Activated effector memory CD4-positive, alpha-beta T cell treated with Interleukin-2 at 50 U/mL for 16 hours (primary cell): ENCODE measurements around the gene PARVB.
"Not testable (repeated sequence)": the region's sequence is repeated elsewhere in the genome, so short reads cannot be mapped to it uniquely, and the experiment has no call there.

ENCODE experiments used
- DNase-seq: peaks from one replicate; pipeline ENCODE4 v3.0.0-alpha.2; 2020

The PARVB gene

DNA sequence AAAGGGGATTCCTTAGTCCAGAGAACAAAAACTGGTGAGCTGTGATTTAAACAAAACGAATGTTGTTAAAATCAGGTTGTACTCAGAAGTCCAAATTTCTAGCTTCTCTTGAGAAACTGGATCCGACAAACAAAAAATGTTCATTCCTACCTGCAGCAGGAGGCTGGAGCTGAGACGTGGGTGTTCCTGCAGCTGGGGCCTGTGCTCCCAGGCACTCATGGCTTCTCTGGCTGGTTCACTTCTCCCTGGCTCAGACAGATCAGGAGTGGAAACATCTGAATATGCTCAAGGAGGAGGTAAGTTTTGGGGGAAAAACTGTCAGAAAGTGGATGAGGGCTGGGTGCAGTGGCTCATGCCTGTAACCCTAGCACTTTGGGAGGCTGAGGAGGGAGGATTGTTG is 24.7 kb upstream of the PARVB start:
- no peak for DNase-seq

DNA sequence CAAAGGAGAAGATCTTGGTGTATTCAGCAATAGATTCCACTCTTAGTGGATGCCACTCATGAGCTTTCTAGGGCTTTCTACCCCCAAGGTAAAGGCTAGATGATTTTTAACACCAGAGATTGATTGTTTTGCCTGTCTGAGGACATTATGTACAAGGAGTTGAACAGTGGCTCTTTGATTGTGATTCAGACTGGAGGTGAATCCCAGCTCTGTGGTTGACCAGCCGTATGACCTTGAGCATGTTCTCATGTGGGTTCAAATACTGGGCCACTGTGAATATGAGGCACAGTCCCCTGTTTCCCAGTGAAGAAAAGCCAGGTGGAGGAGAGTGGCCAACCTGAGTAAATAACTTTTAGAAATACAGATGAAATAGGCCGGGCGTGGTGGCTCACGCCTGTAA is 24.0 kb upstream of the PARVB start:
- DNase-seq: no peak

- no peak for DNase-seq
These were observed 22.6 kb upstream of the PARVB start for GRCh38 chr22:44001521-44001920.

- no peak for DNase-seq
These were observed 21.8 kb upstream of the PARVB start for GRCh38 chr22:44002324-44002723.

GRCh38 chr22:44002997-44003396 is 21.1 kb upstream of the PARVB start:
- DNase-seq: no peak

GRCh38 chr22:44003405-44004103 is 20.5 kb upstream of the PARVB start:
- DNase-seq: no peak

GRCh38 chr22:44004104-44004460 is 20.0 kb upstream of the PARVB start:
- no peak for DNase-seq

DNA sequence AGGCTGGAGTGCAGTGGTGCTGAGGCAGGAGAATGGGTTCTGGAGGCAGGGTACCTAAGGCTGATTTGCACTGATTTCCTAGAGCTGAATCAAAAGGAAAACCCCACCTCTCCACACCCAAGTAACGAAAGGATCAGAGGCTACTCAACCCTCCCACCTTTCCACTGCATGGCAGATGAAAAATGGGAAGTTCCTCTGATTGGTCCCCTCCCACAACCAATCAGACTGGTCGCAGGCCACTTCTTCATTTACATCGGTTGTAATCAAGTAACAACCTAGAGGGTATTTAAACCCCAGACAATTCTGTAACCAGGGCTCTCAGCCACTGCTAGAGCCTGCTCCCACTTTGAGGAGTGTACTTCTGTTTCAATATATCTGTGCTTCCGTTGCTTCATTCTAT is 18.6 kb upstream of the PARVB start:
- DNase-seq: no peak

GRCh38 chr22:44012162-44012561 is 11.9 kb upstream of the PARVB start:
- no peak for DNase-seq

DNA sequence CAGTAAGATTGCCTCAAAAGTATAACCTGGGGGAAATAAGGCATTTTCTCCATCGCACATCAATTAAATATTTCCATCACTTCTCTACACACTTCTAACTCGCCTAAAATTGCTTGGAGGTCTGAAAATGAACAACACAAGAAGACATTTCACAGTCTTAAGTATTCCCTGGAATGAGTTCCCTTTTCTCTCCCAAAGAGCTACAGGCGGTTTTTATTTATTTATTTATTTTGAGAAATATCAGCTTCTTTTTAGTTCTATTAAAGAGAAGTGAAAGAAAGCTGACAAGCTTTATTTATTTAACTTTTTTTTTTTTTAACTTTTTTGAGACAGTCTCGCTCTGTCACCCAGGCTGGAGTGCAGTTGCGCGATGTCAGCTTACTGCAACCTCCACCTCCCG is 11.5 kb upstream of the PARVB start:
- DNase-seq: no peak

DNA sequence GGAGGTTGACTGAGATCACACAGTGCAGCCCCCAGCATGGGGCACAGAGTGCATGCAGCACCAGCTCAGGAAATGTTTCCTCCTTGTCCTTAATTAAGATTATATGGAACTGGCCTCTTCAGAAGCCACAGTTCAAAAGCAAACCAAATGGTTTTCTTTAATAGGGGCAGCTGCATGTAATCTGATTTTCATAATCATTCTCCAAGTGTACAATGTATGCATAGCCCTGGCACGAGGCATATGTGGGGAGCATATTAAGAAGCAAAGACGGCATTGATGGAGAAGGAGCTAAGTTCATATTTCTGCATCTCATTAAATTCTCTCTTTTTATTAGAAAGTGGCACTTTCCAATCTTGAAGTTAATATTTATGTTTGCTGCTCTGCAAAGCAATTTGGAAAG is 9.9 kb upstream of the PARVB start:
- DNase-seq: no peak

DNA sequence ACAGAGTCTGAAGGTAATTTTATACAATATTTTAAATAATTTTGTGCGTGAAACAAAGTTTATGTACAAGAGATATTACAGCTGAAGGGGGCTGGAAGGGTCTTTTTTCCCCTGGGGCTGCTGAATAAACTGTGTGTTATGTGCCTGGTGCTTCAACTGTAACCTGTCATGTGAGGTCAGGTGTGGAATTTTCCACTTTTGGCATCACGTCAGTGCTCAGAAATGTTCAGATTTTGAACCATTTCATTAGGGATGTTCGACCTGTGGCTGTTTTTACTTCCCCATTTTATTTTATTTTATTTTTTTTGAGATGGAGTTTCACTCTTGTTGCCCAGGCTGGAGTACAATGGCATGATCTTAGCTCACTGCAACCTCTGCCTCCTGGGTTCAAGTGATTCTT is 7.5 kb upstream of the PARVB start:
- DNase-seq: not testable (repeated sequence)

GRCh38 chr22:44018594-44018993 is 5.5 kb upstream of the PARVB start:
- no peak for DNase-seq

DNA sequence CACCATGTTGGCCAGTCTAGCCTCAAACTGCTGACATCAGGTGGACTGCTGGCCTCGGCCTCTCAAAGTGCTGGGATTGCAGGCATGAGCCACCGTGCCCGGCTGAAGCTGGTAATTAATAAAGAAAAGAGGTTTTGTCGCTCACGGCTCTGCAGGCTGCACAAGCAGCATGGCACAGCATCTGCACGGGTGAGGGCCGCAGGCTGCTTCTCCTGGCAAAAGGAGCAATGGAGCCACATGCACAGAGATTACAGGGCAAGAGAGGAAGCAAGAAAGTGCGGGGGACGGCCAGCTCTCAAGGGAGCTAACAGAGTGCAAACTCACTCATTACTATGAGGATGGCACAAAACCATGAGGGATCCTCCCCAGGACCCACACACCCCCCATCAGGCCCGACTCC is 4.7 kb upstream of the PARVB start:
- DNase-seq: no peak

DNA sequence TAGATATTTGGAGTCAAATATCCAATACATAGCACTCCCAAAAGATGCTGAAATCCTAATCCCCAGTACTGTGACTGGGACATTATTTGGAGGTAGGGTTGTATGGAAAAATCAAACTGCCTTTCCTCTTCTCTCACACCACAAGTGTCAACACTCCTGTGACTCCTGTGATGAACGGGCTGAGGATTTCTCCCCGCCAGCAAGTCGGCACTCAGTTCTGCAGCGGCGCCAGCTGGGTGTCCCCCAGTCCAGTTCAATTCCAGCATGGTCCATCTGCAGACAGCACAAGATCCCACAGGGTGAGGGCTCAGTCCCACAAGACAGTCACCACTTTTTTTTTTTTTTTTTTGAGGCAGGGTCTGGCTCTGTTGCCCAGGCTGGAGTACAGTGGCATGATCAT is 4.3 kb upstream of the PARVB start:
- no peak for DNase-seq

DNA sequence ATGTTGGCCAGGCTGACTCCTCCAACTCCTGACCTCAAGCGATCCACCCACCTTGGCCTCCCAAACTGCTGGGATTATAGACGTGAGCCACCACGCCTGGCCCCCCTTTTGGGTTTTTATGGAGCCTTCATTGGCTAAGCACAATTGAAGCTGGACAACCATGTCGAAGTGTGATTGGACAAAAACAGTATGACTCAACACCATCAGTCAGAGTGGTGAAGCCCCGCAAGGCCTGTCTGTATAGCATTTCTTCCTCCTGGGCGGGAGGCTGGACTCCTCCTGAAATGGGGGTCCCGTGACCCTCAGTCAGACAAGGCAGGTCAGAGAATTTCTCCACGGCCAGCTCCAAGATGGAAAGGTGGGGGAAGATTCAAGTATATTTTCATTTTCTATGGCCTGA is 3.1 kb upstream of the PARVB start:
- DNase-seq: no peak

DNA sequence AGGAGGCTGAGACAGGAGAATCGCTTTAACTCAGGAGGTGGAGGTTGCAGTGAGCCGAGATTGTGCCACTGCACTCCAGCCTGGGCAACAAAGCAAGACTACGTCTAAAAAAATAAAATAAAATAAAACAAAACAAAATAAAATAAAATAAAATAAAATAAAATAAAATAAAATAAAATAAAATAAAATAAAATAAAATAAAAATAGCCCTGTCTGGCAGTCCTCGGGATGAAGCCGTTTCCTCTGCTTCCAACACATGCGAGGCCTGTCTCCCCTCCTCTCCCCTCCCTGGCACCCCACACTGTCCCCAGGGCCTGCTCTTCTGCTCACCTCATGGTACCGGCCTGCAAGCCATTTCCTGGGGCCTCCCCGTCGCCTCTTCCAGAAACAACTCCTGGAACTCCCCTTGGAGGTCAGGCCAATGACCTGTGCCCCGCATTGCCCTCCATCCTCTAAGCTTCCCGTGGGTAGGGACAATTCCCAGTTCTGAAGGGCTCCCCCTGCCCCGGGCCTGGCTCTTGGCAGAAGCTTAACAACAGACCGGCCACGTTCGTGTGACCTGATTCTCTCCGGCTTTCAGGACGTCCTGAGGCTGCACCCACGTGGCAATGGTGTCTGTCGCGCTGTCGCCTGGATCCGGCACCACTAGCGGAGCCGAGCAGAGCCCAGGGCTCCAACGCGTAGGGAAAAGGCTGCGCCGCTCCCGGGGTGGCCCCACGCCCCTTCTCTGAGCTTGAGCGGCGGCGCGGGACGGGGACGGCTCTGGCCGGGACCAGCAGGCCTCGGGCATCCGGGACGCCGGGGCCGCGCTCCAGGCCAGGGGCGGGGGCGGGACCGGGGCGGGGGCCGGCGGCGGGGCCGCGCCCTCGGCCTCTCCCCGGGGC is 456 bp upstream of the PARVB start:
- no peak for DNase-seq

DNA sequence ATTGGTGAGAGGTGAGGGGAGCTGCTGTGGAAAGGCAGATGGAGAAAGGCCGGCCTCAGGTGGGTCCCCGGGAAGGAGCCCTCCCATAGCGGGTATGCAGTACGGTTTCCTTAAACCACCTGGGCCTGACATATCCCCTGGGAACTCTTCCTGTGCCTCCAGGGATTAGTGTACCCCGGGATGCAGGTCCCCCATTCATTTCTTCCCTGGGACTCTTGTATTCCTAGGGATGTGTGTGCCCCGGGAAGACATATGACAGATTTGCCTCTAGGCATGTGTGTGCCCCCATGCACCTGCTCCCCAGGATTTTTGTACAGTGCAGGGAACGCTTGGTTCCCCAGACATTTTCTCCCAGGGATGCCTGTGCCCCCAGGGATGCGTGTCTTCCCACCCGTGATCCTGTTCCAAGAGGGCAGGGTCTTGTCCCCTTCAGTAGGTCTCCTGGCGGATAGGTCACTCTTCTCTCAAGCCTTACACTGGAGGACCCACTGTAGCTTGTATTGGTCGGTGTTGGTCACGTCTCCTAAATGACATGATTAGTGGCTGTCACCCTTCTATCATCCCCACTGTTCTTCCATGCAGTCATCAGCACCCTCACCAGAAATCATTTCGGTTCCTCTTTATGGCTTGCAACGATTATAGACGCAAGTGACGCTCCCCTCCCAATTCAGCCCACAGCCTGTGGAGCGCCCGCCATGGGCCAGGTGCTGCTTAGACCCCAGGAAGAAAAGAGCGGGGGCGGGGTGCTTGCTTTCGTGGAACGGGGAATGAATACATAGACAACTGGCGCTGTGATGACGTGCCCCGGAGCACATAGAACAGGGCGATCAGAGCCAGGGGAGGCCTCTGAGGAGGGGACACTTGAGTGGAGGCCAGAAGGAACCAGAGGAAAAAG is 1.3 kb downstream of the PARVB start:
- no peak for DNase-seq

DNA sequence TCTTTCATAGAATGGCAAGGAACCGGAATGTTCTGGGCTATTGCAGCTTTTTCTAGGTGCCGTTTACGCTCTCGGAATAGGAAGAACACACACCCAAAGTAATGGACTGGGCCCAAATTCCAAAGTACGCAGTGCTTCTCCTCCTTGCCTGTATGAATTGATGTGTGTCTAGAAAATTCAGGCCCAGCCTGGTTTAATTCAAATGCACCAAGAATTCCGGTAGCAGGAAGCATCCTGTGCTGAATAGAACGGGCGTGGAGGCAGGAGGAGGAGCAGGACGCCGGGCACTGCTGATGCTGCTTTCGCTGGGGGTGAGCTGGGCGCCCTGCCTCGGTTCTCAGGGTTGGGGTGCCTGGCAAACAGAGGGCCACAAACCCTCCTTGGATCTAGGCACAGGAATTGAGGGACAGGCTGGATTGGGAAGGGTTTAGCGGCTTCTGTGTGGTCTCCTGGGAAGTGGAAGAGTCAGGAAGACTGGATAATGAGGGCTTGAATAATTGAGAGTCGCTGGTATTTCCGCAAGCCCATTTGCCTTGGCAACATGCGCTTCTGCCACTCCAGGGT is 2.0 kb downstream of the PARVB start:
- DNase-seq: no peak

GRCh38 chr22:44026630-44027511 is 2.8 kb downstream of the PARVB start:
- DNase-seq: peak; percentile 31

- DNase-seq: no peak
These were observed 4.0 kb downstream of the PARVB start for GRCh38 chr22:44028091-44028490.

DNA sequence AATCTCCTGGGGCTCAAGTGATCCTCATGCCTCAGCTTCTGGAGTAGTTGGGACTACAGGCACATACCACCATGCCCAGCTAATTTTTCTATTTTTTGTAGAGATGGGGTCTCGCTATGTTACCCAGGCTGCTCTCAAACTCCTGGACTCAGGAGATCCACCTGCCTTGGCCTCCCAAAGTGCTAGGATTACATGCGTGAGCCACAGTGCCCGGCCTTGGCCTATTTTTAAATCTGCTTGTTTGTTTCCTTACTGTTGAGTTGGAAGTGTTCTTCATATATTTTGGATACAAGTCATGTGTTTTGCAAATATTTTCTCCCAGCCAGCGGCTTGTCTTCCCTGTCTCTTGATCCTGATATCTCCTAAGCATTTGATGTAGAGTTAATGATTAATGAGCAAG is 5.0 kb downstream of the PARVB start:
- DNase-seq: no peak
